C1 segment of cervical spinal cord (tissue), 14 donors: ENCODE measurements around the gene CCNYL1.

Experiments used
- DNase-seq, 14 donors: peaks; one replicate each; lab custom pipeline; 2025; lab: John Stamatoyannopoulos, UW

CCNYL1 gene

DNA sequence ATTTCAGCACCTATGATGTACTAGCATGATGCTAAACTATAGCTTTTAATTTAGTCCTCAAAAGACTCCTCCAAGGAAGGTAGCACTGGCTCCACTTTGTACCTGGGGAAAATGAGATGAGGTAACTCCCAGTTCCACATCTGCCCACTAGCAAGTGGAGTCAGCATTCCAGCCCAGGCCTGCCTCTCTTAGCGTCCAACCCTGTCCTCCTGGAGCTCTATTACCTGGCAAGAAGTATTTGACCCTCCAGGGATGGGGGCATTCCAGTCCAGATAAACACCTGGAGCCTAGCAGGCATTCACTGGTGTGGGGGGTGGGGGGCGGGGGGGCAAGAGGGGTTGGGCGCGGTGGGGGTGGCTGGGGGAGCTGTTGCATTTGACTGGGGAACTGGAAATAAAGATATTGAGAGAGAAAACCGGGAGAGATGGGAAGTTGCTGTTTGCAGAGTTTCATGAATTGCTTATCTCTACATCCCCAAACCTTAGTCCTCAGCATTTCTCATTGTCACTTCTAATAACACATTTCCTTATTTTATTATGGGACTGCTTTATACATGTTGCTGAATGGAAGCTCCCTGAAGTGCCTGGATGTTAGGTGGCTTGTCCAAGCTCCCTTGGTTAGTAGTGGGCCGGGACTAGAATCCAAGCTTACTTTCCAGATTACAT, 80.3 kb downstream of the CCNYL1 start:
- DNase-seq, result no peak

- peak in 1 of 14 donors; percentile 5 for DNase-seq
Observed at GRCh38 chr2:207792244-207792785, 80.9 kb downstream of the CCNYL1 start.

GRCh38 chr2:207796585-207797350, 85.3 kb downstream of the CCNYL1 start:
- no peak for DNase-seq

GRCh38 chr2:207801259-207801658, 89.8 kb downstream of the CCNYL1 start:
- no peak for DNase-seq

DNA sequence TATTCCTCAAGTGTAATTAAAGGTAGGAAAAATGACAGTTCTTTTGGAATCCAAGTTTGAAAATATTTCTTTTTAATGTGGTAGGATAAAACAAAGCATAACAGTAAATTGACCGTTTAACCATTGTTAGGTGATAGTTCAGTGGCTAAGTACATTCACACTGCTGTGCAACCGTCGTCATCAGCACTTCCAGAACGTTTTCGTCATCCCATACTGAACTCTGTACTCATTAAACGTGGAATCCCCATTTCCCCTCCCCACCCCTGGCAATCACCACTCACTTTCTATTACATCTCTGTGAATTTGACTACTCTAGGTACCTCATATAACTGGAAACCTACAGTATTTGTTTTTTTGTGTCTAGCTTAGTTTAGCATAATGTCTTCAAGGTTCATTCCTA, 91.2 kb downstream of the CCNYL1 start:
- DNase-seq, result no peak
